Stimulated activated naive CD8-positive, alpha-beta T cell treated with anti-CD3 and anti-CD28 coated beads, Interleukin-15, Interleukin-2, amounts not matched to agents 100 ng/mL and 50 ng/mL, for 24 hours (primary cell): Measurements from ENCODE around the gene DCAF8.

ENCODE experiments used
- H3K27ac Mint-ChIP-seq: one replicate; pipeline ENCODE4 v1.8.0; 2021; ENCODE audit warnings: mild to moderate bottlenecking, mixed read lengths
- H3K27me3 Mint-ChIP-seq: one replicate; pipeline ENCODE4 v1.8.0; 2021; ENCODE audit warnings: mixed read lengths
- H3K36me3 Mint-ChIP-seq: one replicate; pipeline ENCODE4 v1.8.0; 2021; ENCODE audit warnings: low read depth, mixed read lengths
- H3K4me1 Mint-ChIP-seq: one replicate; pipeline ENCODE4 v1.8.0; 2021; ENCODE audit warnings: low read depth, mixed read lengths
- H3K4me3 Mint-ChIP-seq: one replicate; pipeline ENCODE4 v1.8.0; 2021; ENCODE audit warnings: mild to moderate bottlenecking, mixed read lengths
- H3K9me3 Mint-ChIP-seq: one replicate; pipeline ENCODE4 v1.8.0; 2021; ENCODE audit warnings: mixed read lengths

DCAF8 gene

GRCh38 chr1:160251011-160251410 lies 11.3 kb downstream of the DCAF8 start:
- H3K9me3 Mint-ChIP-seq = no peaks in the 10 kb centered on the region
- H3K27me3 Mint-ChIP-seq = no peaks in the 10 kb centered on the region
- H3K4me1 Mint-ChIP-seq = peaks cover 9% of the 10 kb centered on the region
- no peak overlapping the region for H3K4me3 Mint-ChIP-seq
- H3K27ac Mint-ChIP-seq = no peak overlapping the region
- peaks cover 12% of the 10 kb centered on the region for H3K36me3 Mint-ChIP-seq

- H3K9me3 Mint-ChIP-seq = no peaks in the 10 kb centered on the region
These were observed 15.3 kb downstream of the DCAF8 start for GRCh38 chr1:160247053-160247452.

GRCh38 chr1:160245434-160245833 lies 16.9 kb downstream of the DCAF8 start:
- no peak overlapping the region for H3K27ac Mint-ChIP-seq
- no peaks in the 10 kb centered on the region for H3K27me3 Mint-ChIP-seq
- H3K36me3 Mint-ChIP-seq = peaks cover 20% of the 10 kb centered on the region
- H3K4me1 Mint-ChIP-seq = peaks cover 3% of the 10 kb centered on the region
- no peak overlapping the region for H3K4me3 Mint-ChIP-seq
- no peaks in the 10 kb centered on the region for H3K9me3 Mint-ChIP-seq

More at GRCh38 chr1:160247053-160247452, 15.3 kb downstream of the DCAF8 start:
- Mint-ChIP-seq H3K4me1 (peaks cover 6% of the 10 kb centered on the region), H3K4me3 (no peak overlapping the region), H3K27ac (no peak overlapping the region), H3K27me3 (no peaks in the 10 kb centered on the region), H3K36me3 (peaks cover 14% of the 10 kb centered on the region)

- Mint-ChIP-seq H3K4me3 (no peak overlapping the region), H3K9me3 (no peaks in the 10 kb centered on the region), H3K27me3 (no peaks in the 10 kb centered on the region), H3K4me1 (peaks cover 3% of the 10 kb centered on the region), H3K27ac (no peak overlapping the region), H3K36me3 (peaks cover 32% of the 10 kb centered on the region)
These were observed 18.1 kb downstream of the DCAF8 start for GRCh38 chr1:160244209-160244608.

- Mint-ChIP-seq H3K36me3 (peaks cover 36% of the 10 kb centered on the region), H3K4me1 (peaks cover 3% of the 10 kb centered on the region), H3K27ac (no peak overlapping the region), H3K4me3 (no peak overlapping the region), H3K27me3 (no peaks in the 10 kb centered on the region), H3K9me3 (no peaks in the 10 kb centered on the region)
These were observed 18.6 kb downstream of the DCAF8 start for GRCh38 chr1:160243767-160244166.

GRCh38 chr1:160239582-160240299 lies 22.6 kb downstream of the DCAF8 start:
- Mint-ChIP-seq H3K27ac (no peak overlapping the region), H3K36me3 (peaks cover 65% of the 10 kb centered on the region), H3K4me3 (no peak overlapping the region), H3K27me3 (no peaks in the 10 kb centered on the region), H3K9me3 (no peaks in the 10 kb centered on the region), H3K4me1 (peaks cover 5% of the 10 kb centered on the region)

- Mint-ChIP-seq H3K4me1 (peaks cover 14% of the 10 kb centered on the region), H3K27ac (no peak overlapping the region), H3K4me3 (no peak overlapping the region), H3K9me3 (no peaks in the 10 kb centered on the region), H3K27me3 (no peaks in the 10 kb centered on the region), H3K36me3 (peaks cover 74% of the 10 kb centered on the region)
These were observed 23.9 kb downstream of the DCAF8 start for GRCh38 chr1:160238408-160238807.

GRCh38 chr1:160237558-160237957 lies 24.8 kb downstream of the DCAF8 start:
- Mint-ChIP-seq H3K36me3 (peaks cover 76% of the 10 kb centered on the region), H3K27ac (no peak overlapping the region), H3K27me3 (no peaks in the 10 kb centered on the region), H3K9me3 (no peaks in the 10 kb centered on the region), H3K4me1 (peaks cover 14% of the 10 kb centered on the region), H3K4me3 (no peak overlapping the region)

- Mint-ChIP-seq H3K4me1 (peaks cover 14% of the 10 kb centered on the region), H3K36me3 (peaks cover 74% of the 10 kb centered on the region), H3K27ac (no peak overlapping the region), H3K4me3 (no peak overlapping the region), H3K9me3 (no peaks in the 10 kb centered on the region), H3K27me3 (no peaks in the 10 kb centered on the region)
These were observed 25.5 kb downstream of the DCAF8 start for GRCh38 chr1:160236806-160237205.

GRCh38 chr1:160232911-160233310 lies 29.4 kb downstream of the DCAF8 start:
- H3K4me3 Mint-ChIP-seq = no peak overlapping the region
- peaks cover 71% of the 10 kb centered on the region for H3K36me3 Mint-ChIP-seq
- peak overlapping the region; percentile 52 for H3K27ac Mint-ChIP-seq
- no peaks in the 10 kb centered on the region for H3K9me3 Mint-ChIP-seq
- H3K4me1 Mint-ChIP-seq = peaks cover 14% of the 10 kb centered on the region
- no peaks in the 10 kb centered on the region for H3K27me3 Mint-ChIP-seq

- Mint-ChIP-seq H3K36me3 (peaks cover 47% of the 10 kb centered on the region), H3K9me3 (no peaks in the 10 kb centered on the region), H3K4me1 (no peaks in the 10 kb centered on the region), H3K27ac (no peak overlapping the region), H3K27me3 (no peaks in the 10 kb centered on the region), H3K4me3 (no peak overlapping the region)
These were observed 33.9 kb downstream of the DCAF8 start for GRCh38 chr1:160228431-160228830.

- H3K36me3 Mint-ChIP-seq = peaks cover 44% of the 10 kb centered on the region
- H3K4me3 Mint-ChIP-seq = no peak overlapping the region
- H3K27ac Mint-ChIP-seq = no peak overlapping the region
- H3K9me3 Mint-ChIP-seq = no peaks in the 10 kb centered on the region
- H3K27me3 Mint-ChIP-seq = no peaks in the 10 kb centered on the region
- no peaks in the 10 kb centered on the region for H3K4me1 Mint-ChIP-seq
These were observed 34.8 kb downstream of the DCAF8 start for GRCh38 chr1:160227561-160227960.

GRCh38 chr1:160227034-160227433 lies 35.3 kb downstream of the DCAF8 start:
- Mint-ChIP-seq H3K27ac (no peak overlapping the region), H3K9me3 (no peaks in the 10 kb centered on the region), H3K36me3 (peaks cover 49% of the 10 kb centered on the region), H3K4me3 (no peak overlapping the region), H3K27me3 (no peaks in the 10 kb centered on the region), H3K4me1 (no peaks in the 10 kb centered on the region)

- Mint-ChIP-seq H3K4me3 (no peak overlapping the region), H3K36me3 (peaks cover 53% of the 10 kb centered on the region), H3K27ac (no peak overlapping the region), H3K9me3 (no peaks in the 10 kb centered on the region), H3K27me3 (no peaks in the 10 kb centered on the region), H3K4me1 (no peaks in the 10 kb centered on the region)
These were observed 35.7 kb downstream of the DCAF8 start for GRCh38 chr1:160226623-160227022.

- H3K27ac Mint-ChIP-seq = no peak overlapping the region
- H3K36me3 Mint-ChIP-seq = peaks cover 57% of the 10 kb centered on the region
- H3K4me3 Mint-ChIP-seq = no peak overlapping the region
- H3K4me1 Mint-ChIP-seq = no peaks in the 10 kb centered on the region
- H3K9me3 Mint-ChIP-seq = no peaks in the 10 kb centered on the region
- no peaks in the 10 kb centered on the region for H3K27me3 Mint-ChIP-seq
These were observed 37.0 kb downstream of the DCAF8 start for GRCh38 chr1:160225345-160225744.

- Mint-ChIP-seq H3K36me3 (peaks cover 56% of the 10 kb centered on the region), H3K27me3 (no peaks in the 10 kb centered on the region), H3K4me1 (no peaks in the 10 kb centered on the region), H3K9me3 (no peaks in the 10 kb centered on the region), H3K4me3 (no peak overlapping the region), H3K27ac (no peak overlapping the region)
These were observed 37.7 kb downstream of the DCAF8 start for GRCh38 chr1:160224606-160225005.
